ENCODE results near the gene CCT6B. TPM values are rescaled to one million over a fixed set of nuclear protein-coding genes. Genes with fewer than 3 reads are reported as not detected.

The CCT6B gene
- polyA plus RNA-seq, 2 donors, result 0.80 to 1.0 TPM

DNA sequence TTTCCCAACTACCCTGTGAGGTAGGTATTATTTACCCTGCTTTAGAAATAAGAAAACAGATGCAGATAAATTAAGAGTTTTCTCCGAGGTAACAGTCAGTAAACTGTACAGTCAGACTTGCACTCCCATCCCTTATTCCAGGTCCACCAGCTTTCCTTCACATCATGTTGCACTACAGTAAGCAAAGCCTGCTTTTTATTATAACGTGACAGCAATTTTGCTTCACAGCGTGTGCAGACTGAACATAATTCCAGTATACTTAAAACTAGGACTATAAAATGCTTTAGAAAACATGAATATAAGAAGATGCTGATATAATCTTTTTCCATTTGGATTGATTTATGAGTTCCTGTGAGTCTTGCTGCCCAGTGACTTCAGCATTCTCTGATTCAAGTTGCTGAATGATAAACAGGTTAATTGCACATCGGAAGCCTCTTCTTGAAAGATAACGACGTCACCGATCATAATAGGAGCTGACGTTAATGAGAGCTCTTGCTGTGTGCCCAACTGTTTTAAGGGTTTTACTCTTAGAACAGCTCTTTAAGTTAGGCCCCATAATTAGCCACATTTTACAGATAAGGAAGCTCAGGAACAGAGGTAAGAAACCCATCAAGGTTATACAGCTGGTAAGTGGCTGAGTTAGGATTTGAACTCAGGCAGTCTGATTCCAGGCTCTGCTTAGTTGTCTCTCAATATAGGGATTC is 20.4 kb upstream of the CCT6B start:
- peak overlapping the region; percentile 94 to 99 for H3K27ac ChIP-seq (ENCODE audit: low read depth in 2 of 2, low read length in 1 of 2)

GRCh38 chr17:34980681-34981537 is 19.6 kb upstream of the CCT6B start:
- Histone ChIP-seq H3K9me3 (ENCODE audit: control insufficient read depth in 2 of 2, insufficient read depth in 1 of 2, low read depth in 1 of 2, low read length in 1 of 2) (no peaks in the 10 kb centered on the region), H3K4me1 (ENCODE audit: control insufficient read depth in 2 of 2, insufficient read depth in 2 of 2, low read length in 1 of 2) (peaks cover 0 to 5% of the 10 kb centered on the region in 2 donors), H3K27ac (ENCODE audit: low read depth in 2 of 2, low read length in 1 of 2) (peak overlapping the region; percentile 94 to 99), H3K36me3 (ENCODE audit: control insufficient read depth in 2 of 2, insufficient read depth in 2 of 2, low read length in 1 of 2) (no peaks in the 10 kb centered on the region), H3K4me3 (ENCODE audit: low read depth in 1 of 2, low read length in 2 of 2) (peak overlapping the region; percentile 69 to 90), H3K27me3 (ENCODE audit: control insufficient read depth in 1 of 2, insufficient read depth in 2 of 2, low read length in 2 of 2) (no peaks in the 10 kb centered on the region)
- 0 to 1% methylated on average over 53 to 69 of the region's 69 CpGs for WGBS, 2 donors

More for the DNA sequence above, 20.4 kb upstream of the CCT6B start:
- Histone ChIP-seq H3K27me3 (ENCODE audit: control insufficient read depth in 1 of 2, insufficient read depth in 2 of 2, low read length in 2 of 2) (no peaks in the 10 kb centered on the region), H3K36me3 (ENCODE audit: control insufficient read depth in 2 of 2, insufficient read depth in 2 of 2, low read length in 1 of 2) (no peaks in the 10 kb centered on the region), H3K9me3 (ENCODE audit: control insufficient read depth in 2 of 2, insufficient read depth in 1 of 2, low read depth in 1 of 2, low read length in 1 of 2) (no peaks in the 10 kb centered on the region), H3K4me1 (ENCODE audit: control insufficient read depth in 2 of 2, insufficient read depth in 2 of 2, low read length in 1 of 2) (peaks cover 0 to 5% of the 10 kb centered on the region in 2 donors), H3K4me3 (ENCODE audit: low read depth in 1 of 2, low read length in 2 of 2) (peak overlapping the region; percentile 69 to 90)
- 12 to 15% methylated on average over 8 of the region's 8 CpGs for WGBS, 2 donors

DNA sequence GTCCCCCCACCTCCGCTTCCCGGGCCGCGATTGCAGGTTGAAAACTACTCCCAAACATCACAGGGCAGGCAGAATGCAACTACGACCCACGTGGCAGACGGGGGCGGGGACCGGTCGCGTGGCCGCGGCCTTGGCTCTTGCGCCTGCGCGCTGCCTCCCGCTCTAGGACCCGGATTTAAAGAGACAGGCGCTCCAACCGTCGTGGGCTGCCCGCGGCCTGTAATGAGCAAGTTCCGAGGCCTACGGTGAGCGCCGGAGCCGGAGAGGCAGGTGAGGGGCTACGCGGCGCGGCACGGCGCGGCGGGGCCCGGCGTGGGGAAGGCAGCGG is 19.1 kb upstream of the CCT6B start, which contains the start of gene LIG3:
Gene LIG3 (plus strand): TSS at position 160 of the 328 bp plus-strand sequence. CDS start 2,494 bp downstream, outside the sequence.
- Histone ChIP-seq H3K4me1 (ENCODE audit: control insufficient read depth in 2 of 2, insufficient read depth in 2 of 2, low read length in 1 of 2) (peaks cover 0 to 5% of the 10 kb centered on the region in 2 donors), H3K27ac (ENCODE audit: low read depth in 2 of 2, low read length in 1 of 2) (peak within 1 kb of the TSS; percentile 94 to 99)
- 0 to 1% methylated on average over 35 to 39 of the region's 39 CpGs for WGBS, 2 donors

DNA sequence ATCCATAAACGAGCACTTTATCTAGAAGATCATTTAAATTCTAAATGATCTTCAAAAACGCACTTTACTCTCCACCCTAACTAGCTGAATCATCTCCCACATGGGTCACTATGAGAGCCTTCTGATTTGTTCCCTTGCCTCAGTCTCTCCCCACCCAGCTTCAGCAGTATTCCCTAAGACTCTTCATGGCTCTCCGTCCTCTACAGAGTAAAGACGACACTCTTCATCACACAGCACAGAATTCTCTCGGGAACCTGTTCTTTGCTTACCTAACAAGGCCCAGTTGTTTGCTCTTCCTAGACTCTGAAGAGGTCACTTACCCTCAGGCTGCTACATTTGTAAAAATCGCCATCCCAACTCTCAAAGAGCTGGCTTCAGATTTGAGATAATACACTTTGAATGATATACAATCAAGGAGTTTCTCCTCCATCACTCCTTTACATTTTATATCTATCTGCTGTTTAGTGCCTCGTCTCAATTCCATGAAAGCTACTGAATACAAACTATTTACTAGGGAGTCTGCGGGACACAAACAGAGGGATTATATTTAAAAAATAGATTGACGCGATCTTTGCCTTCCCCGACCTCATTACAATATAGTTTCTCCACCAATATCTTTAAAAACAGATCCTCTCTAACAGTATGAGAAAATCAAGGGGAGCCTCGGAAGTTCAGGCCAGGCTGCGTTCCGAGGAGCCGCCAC is 18.5 kb upstream of the CCT6B start:
- Histone ChIP-seq H3K4me3 (ENCODE audit: low read depth in 1 of 2, low read length in 2 of 2) (peak overlapping the region; percentile 69 to 90), H3K36me3 (ENCODE audit: control insufficient read depth in 2 of 2, insufficient read depth in 2 of 2, low read length in 1 of 2) (no peaks in the 10 kb centered on the region), H3K27ac (ENCODE audit: low read depth in 2 of 2, low read length in 1 of 2) (peak overlapping the region; percentile 94 to 99), H3K27me3 (ENCODE audit: control insufficient read depth in 1 of 2, insufficient read depth in 2 of 2, low read length in 2 of 2) (no peaks in the 10 kb centered on the region), H3K4me1 (ENCODE audit: control insufficient read depth in 2 of 2, insufficient read depth in 2 of 2, low read length in 1 of 2) (peaks cover 0 to 5% of the 10 kb centered on the region in 2 donors), H3K9me3 (ENCODE audit: control insufficient read depth in 2 of 2, insufficient read depth in 1 of 2, low read depth in 1 of 2, low read length in 1 of 2) (no peaks in the 10 kb centered on the region)
- WGBS, 2 donors, result 14 to 17% methylated on average over 15 of the region's 15 CpGs

More for the DNA sequence above, 19.1 kb upstream of the CCT6B start, which contains the start of gene LIG3:
- H3K27me3 ChIP-seq (ENCODE audit: control insufficient read depth in 1 of 2, insufficient read depth in 2 of 2, low read length in 2 of 2), result no peaks in the 10 kb centered on the region
- H3K36me3 ChIP-seq (ENCODE audit: control insufficient read depth in 2 of 2, insufficient read depth in 2 of 2, low read length in 1 of 2), result no peaks in the 10 kb centered on the region
- H3K9me3 ChIP-seq (ENCODE audit: control insufficient read depth in 2 of 2, insufficient read depth in 1 of 2, low read depth in 1 of 2, low read length in 1 of 2), result no peaks in the 10 kb centered on the region
- H3K4me3 ChIP-seq (ENCODE audit: low read depth in 1 of 2, low read length in 2 of 2), result peak within 1 kb of the TSS; percentile 69 to 90

- H3K27ac ChIP-seq (ENCODE audit: low read depth in 2 of 2, low read length in 1 of 2), result no peak overlapping the region
- 90 to 92% methylated on average over 7 of the region's 7 CpGs for WGBS, 2 donors
- H3K4me1 ChIP-seq (ENCODE audit: control insufficient read depth in 2 of 2, insufficient read depth in 2 of 2, low read length in 1 of 2), result peaks cover 0 to 5% of the 10 kb centered on the region in 2 donors
Observed at GRCh38 chr17:34979153-34979552, 17.9 kb upstream of the CCT6B start.

GRCh38 chr17:34974794-34975785 is 13.8 kb upstream of the CCT6B start:
- 77 to 79% methylated on average over 3 of the region's 3 CpGs for WGBS, 2 donors
- H3K27me3 ChIP-seq (ENCODE audit: control insufficient read depth in 1 of 2, insufficient read depth in 2 of 2, low read length in 2 of 2), result no peaks in the 10 kb centered on the region
- H3K36me3 ChIP-seq (ENCODE audit: control insufficient read depth in 2 of 2, insufficient read depth in 2 of 2, low read length in 1 of 2), result no peaks in the 10 kb centered on the region
- no peaks in the 10 kb centered on the region for H3K4me1 ChIP-seq (ENCODE audit: control insufficient read depth in 2 of 2, insufficient read depth in 2 of 2, low read length in 1 of 2)
- H3K4me3 ChIP-seq (ENCODE audit: low read depth in 1 of 2, low read length in 2 of 2), result no peak overlapping the region
- H3K27ac ChIP-seq (ENCODE audit: low read depth in 2 of 2, low read length in 1 of 2), result no peak overlapping the region
- H3K9me3 ChIP-seq (ENCODE audit: control insufficient read depth in 2 of 2, insufficient read depth in 1 of 2, low read depth in 1 of 2, low read length in 1 of 2), result no peaks in the 10 kb centered on the region

More at GRCh38 chr17:34979153-34979552, 17.9 kb upstream of the CCT6B start:
- no peaks in the 10 kb centered on the region for H3K36me3 ChIP-seq (ENCODE audit: control insufficient read depth in 2 of 2, insufficient read depth in 2 of 2, low read length in 1 of 2)
- H3K9me3 ChIP-seq (ENCODE audit: control insufficient read depth in 2 of 2, insufficient read depth in 1 of 2, low read depth in 1 of 2, low read length in 1 of 2), result no peaks in the 10 kb centered on the region
- H3K4me3 ChIP-seq (ENCODE audit: low read depth in 1 of 2, low read length in 2 of 2), result no peak overlapping the region
- no peaks in the 10 kb centered on the region for H3K27me3 ChIP-seq (ENCODE audit: control insufficient read depth in 1 of 2, insufficient read depth in 2 of 2, low read length in 2 of 2)

GRCh38 chr17:34974179-34974578 is 12.9 kb upstream of the CCT6B start:
- H3K27ac ChIP-seq (ENCODE audit: low read depth in 2 of 2, low read length in 1 of 2), result no peak overlapping the region
- no peaks in the 10 kb centered on the region for H3K9me3 ChIP-seq (ENCODE audit: control insufficient read depth in 2 of 2, insufficient read depth in 1 of 2, low read depth in 1 of 2, low read length in 1 of 2)
- no peaks in the 10 kb centered on the region for H3K36me3 ChIP-seq (ENCODE audit: control insufficient read depth in 2 of 2, insufficient read depth in 2 of 2, low read length in 1 of 2)
- no peaks in the 10 kb centered on the region for H3K4me1 ChIP-seq (ENCODE audit: control insufficient read depth in 2 of 2, insufficient read depth in 2 of 2, low read length in 1 of 2)
- H3K27me3 ChIP-seq (ENCODE audit: control insufficient read depth in 1 of 2, insufficient read depth in 2 of 2, low read length in 2 of 2), result no peaks in the 10 kb centered on the region
- 37 to 46% methylated on average over 2 of the region's 2 CpGs for WGBS, 2 donors
- H3K4me3 ChIP-seq (ENCODE audit: low read depth in 1 of 2, low read length in 2 of 2), result no peak overlapping the region

- Histone ChIP-seq H3K36me3 (ENCODE audit: control insufficient read depth in 2 of 2, insufficient read depth in 2 of 2, low read length in 1 of 2) (no peaks in the 10 kb centered on the region), H3K27ac (ENCODE audit: low read depth in 2 of 2, low read length in 1 of 2) (no peak overlapping the region), H3K27me3 (ENCODE audit: control insufficient read depth in 1 of 2, insufficient read depth in 2 of 2, low read length in 2 of 2) (no peaks in the 10 kb centered on the region), H3K4me3 (ENCODE audit: low read depth in 1 of 2, low read length in 2 of 2) (no peak overlapping the region), H3K9me3 (ENCODE audit: control insufficient read depth in 2 of 2, insufficient read depth in 1 of 2, low read depth in 1 of 2, low read length in 1 of 2) (no peaks in the 10 kb centered on the region), H3K4me1 (ENCODE audit: control insufficient read depth in 2 of 2, insufficient read depth in 2 of 2, low read length in 1 of 2) (no peaks in the 10 kb centered on the region)
- 74 to 77% methylated on average over 1 of the region's 1 CpG for WGBS, 2 donors
Observed at GRCh38 chr17:34958438-34958837, 2.8 kb downstream of the CCT6B start.
